Transverse colon (tissue), 4 donors: Measurements from ENCODE around the gene EPB41L4B. TPM values are rescaled to one million over a fixed set of nuclear protein-coding genes. Genes with fewer than 3 reads are reported as not detected.

Source experiments
- DNase-seq: peaks from one replicate; pipeline ENCODE4 v3.0.0-alpha.2; 2019
- H3K27ac ChIP-seq, 4 donors: fragments of 200-600 bp; sonication (generic); 2 replicates each; pipeline ENCODE4 v1.5.1; 2016 to 2018; ENCODE audit warnings: inconsistent platforms in 4 of 4
- H3K27me3 ChIP-seq: fragments of 200-600 bp; sonication (generic); 2 replicates; pipeline ENCODE4 v1.5.1; 2017; ENCODE audit warnings: inconsistent platforms
- H3K36me3 ChIP-seq, 4 donors: fragments of 200-600 bp; sonication (generic); 2 replicates each; pipeline ENCODE4 v1.5.1; 2017 to 2019; ENCODE audit warnings: inconsistent platforms in 4 of 4
- H3K4me1 ChIP-seq, 4 donors: fragments of 200-600 bp; sonication (generic); 2 replicates each; pipeline ENCODE4 v1.5.1; 2017 to 2020; ENCODE audit warnings: inconsistent platforms in 4 of 4
- H3K4me3 ChIP-seq, 4 donors: fragments of 200-600 bp; sonication (generic); 1 replicate in 1 of 4; 2 replicates in 3 of 4; pipeline versions ENCODE4 v1.5.1 to v1.6.1; 2017 to 2019; ENCODE audit warnings: inconsistent platforms in 4 of 4
- H3K9me3 ChIP-seq, 2 donors: fragments of 200-600 bp; sonication (generic); 2 replicates each; pipeline ENCODE4 v1.5.1; 2017 to 2019; ENCODE audit warnings: inconsistent platforms in 2 of 2
- EP300 ChIP-seq: sonication (generic); formaldehyde crosslinking; IDR thresholded peaks from one replicate; pipeline ENCODE4 v1.6.1; 2017; ENCODE audit warnings: antibody characterized with exemption, low read depth
- POLR2A ChIP-seq: fragments of 450-650 bp; IDR thresholded peaks from one replicate; pipeline ENCODE4 v1.6.1; 2016; ENCODE audit warnings: antibody characterized with exemption, mild to moderate bottlenecking, moderate library complexity
- POLR2AphosphoS5 ChIP-seq, 3 donors: sonication (generic); formaldehyde crosslinking; IDR thresholded peaks; one replicate each; pipeline ENCODE4 v1.6.1; 2016; ENCODE audit warnings: antibody characterized with exemption in 3 of 3
- WGBS, 2 donors: methylation state at CpG; one replicate each; pipeline ENCODE4 v1.1.5; 2018; ENCODE audit warnings: low coverage in 1 of 2; 5-methylcytosine and 5-hydroxymethylcytosine counted together
- in situ Hi-C, 4 donors: fragments of 200-750 bp; cut with MboI; loops; one replicate each; pipeline versions ENCODE4 v1.15.0 to v1.15.1; 2017; ENCODE audit warnings: low sequenced_read_pairs in 3 of 4, low pct_ligation_motif_present in 1 of 4, low pct_unique_long_range_greater_than_20kb in 1 of 4
- intact Hi-C: fragments of 100-400 bp; cut with DNase I; formaldehyde crosslinking; loops from one replicate; pipeline ENCODE4 v1.15.1; 2023; ENCODE audit warnings: low total_unique reads
- total RNA-seq, 4 donors: library from RNA; depleted of rRNA; stranded (reverse); fragments of >200 nt; gene quantifications; one replicate each; pipeline ENCODE4 v1.1.0, GENCODE V29; 2016
- TF ChIP-seq, protein P1 (sequence below), 5 experiments: fragments of 200-600 bp in 3 of 5; fragments of 450-650 bp in 2 of 5; sonication (generic) in 3 of 5; IDR thresholded peaks; 1 replicate in 2 of 5; 2 replicates in 3 of 5; pipeline ENCODE4 v1.5.1; 2016 to 2017; ENCODE audit warnings: antibody characterized with exemption in 5 of 5, inconsistent platforms in 3 of 5, mild to moderate bottlenecking in 2 of 5, moderate library complexity in 1 of 5

Gene EPB41L4B
- total RNA-seq, 4 donors from 2014 or later: 76.8 to 159 (median 110) TPM

DNA sequence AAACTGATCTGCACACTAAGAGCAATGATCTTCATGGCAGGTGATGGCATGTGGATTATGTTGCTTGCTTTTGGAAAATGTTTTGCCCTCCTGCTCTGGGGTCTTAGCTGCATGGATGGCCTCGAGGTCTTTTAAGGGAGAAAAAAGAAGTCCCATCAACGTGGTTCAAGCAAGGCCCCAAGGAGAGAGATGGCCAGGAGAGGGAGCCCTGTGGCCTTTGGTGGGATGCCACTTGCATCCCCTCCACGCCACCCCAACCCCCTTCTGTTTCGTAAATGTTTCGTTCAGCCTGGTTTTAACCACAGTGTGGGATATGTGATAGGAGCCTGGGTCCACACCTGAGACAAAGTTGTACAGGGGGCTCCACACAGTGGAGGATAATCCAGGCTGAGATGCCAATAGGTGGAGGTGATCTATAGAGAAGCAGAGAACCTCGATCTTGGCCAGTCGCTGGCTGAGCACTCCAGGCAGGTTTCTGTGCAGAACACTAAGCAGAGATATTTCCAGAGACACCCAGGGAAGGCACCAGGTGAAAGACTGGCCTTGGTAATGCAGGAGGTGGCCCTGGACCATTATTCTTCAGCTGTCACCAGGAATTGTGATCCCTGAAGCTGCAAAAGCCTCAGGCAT lies 128.0 kb downstream of the EPB41L4B start:
- intact Hi-C loops: no loop called here
- H3K27ac ChIP-seq: no peak overlapping the region
- no peaks in the 10 kb centered on the region for H3K9me3 ChIP-seq
- H3K4me1 ChIP-seq: no peaks in the 10 kb centered on the region
- WGBS, 2 donors: 38% methylated on average over 7 of the region's 7 CpGs; no CpG with 5 or more reads in 1 of the 2 donors
- in situ Hi-C loops: loop anchor here in 1 of 4 donors (10.0 kb wide), 1 partner anchor 132 kb away; the partner anchor contains the start of gene EPB41L4B
- peak; percentile 48 for DNase-seq
- TF ChIP-seq, protein P1, sequence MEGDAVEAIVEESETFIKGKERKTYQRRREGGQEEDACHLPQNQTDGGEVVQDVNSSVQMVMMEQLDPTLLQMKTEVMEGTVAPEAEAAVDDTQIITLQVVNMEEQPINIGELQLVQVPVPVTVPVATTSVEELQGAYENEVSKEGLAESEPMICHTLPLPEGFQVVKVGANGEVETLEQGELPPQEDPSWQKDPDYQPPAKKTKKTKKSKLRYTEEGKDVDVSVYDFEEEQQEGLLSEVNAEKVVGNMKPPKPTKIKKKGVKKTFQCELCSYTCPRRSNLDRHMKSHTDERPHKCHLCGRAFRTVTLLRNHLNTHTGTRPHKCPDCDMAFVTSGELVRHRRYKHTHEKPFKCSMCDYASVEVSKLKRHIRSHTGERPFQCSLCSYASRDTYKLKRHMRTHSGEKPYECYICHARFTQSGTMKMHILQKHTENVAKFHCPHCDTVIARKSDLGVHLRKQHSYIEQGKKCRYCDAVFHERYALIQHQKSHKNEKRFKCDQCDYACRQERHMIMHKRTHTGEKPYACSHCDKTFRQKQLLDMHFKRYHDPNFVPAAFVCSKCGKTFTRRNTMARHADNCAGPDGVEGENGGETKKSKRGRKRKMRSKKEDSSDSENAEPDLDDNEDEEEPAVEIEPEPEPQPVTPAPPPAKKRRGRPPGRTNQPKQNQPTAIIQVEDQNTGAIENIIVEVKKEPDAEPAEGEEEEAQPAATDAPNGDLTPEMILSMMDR (IDR thresholded peaks at IDR 0.05): peak; percentile 17 to 68 (median 44)
- TF ChIP-seq POLR2AphosphoS5 (IDR thresholded peaks at IDR 0.05): no peak
- no peak for TF ChIP-seq POLR2A
- TF ChIP-seq EP300: no peak
- H3K27me3 ChIP-seq: no peaks in the 10 kb centered on the region
- H3K4me3 ChIP-seq: no peak overlapping the region
- H3K36me3 ChIP-seq: no peaks in the 10 kb centered on the region

DNA sequence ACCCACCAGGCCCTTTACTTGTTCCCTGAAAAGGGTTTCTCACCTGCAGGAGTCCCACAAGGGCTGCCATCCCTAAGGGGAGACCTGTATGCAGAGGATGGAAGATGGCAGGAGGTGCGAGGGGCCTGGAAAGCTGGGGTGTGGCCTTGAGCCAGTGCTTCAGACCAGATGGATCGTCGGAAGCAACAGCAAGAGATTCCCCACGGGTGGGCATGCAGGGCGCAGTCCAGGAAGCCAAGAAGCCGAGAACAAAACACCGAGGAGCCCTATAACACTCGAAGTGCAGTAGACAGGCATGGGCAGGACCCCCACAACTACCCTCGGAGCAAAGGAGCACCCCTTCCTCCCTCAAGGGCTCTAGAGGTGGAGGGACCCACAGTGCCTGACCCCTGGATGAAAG lies 129.1 kb downstream of the EPB41L4B start:
- Histone ChIP-seq H3K27ac (no peak overlapping the region), H3K36me3 (no peaks in the 10 kb centered on the region), H3K4me3 (no peak overlapping the region), H3K9me3 (no peaks in the 10 kb centered on the region), H3K27me3 (no peaks in the 10 kb centered on the region), H3K4me1 (no peaks in the 10 kb centered on the region)
- no peak for DNase-seq
- TF ChIP-seq, protein P1 (IDR thresholded peaks at IDR 0.05): no peak
- no peak for TF ChIP-seq EP300
- TF ChIP-seq POLR2AphosphoS5 (IDR thresholded peaks at IDR 0.05): no peak
- TF ChIP-seq POLR2A: no peak
- in situ Hi-C loops (loop anchor here in 1 of 4 donors (10.0 kb wide), 1 partner anchor 133 kb away; the partner anchor contains the start of gene EPB41L4B), intact Hi-C loops (no loop called here)
- 88% methylated on average over 9 of the region's 9 CpGs; no CpG with 5 or more reads in 1 of the 2 donors for WGBS, 2 donors

DNA sequence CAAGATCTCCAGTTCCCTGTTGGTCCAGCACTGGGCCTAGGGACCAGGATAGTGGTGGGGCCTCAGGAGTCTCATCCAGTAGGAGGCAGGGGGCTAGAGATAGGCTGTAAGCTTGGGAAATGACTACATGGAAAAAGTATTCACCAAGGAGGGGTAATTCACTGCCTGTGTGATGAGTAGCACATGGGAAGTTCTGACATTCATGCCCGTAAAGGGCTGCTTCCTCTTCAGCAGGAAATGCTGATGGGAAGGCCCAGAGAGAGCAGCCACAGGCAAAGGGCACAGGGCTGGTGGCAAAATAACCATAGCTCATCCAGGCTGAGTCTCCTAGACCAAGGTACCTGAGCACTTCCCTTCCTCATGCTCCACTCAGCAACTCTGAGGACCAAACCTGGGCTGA lies 130.7 kb downstream of the EPB41L4B start:
- in situ Hi-C loops (loop anchor here in 1 of 4 donors (10.0 kb wide), 1 partner anchor 135 kb away; the partner anchor contains the start of gene EPB41L4B), intact Hi-C loops (no loop called here)
- no peak overlapping the region for H3K27ac ChIP-seq
- no peaks in the 10 kb centered on the region for H3K36me3 ChIP-seq
- H3K27me3 ChIP-seq: no peaks in the 10 kb centered on the region
- H3K4me3 ChIP-seq: no peak overlapping the region
- 75% methylated on average over 1 of the region's 1 CpG; no CpG with 5 or more reads in 1 of the 2 donors for WGBS, 2 donors
- no peaks in the 10 kb centered on the region for H3K4me1 ChIP-seq
- no peak for DNase-seq
- TF ChIP-seq, protein P1 (IDR thresholded peaks at IDR 0.05): no peak
- TF ChIP-seq POLR2AphosphoS5 (IDR thresholded peaks at IDR 0.05) (no peak), EP300 (no peak), POLR2A (no peak)
- no peaks in the 10 kb centered on the region for H3K9me3 ChIP-seq

DNA sequence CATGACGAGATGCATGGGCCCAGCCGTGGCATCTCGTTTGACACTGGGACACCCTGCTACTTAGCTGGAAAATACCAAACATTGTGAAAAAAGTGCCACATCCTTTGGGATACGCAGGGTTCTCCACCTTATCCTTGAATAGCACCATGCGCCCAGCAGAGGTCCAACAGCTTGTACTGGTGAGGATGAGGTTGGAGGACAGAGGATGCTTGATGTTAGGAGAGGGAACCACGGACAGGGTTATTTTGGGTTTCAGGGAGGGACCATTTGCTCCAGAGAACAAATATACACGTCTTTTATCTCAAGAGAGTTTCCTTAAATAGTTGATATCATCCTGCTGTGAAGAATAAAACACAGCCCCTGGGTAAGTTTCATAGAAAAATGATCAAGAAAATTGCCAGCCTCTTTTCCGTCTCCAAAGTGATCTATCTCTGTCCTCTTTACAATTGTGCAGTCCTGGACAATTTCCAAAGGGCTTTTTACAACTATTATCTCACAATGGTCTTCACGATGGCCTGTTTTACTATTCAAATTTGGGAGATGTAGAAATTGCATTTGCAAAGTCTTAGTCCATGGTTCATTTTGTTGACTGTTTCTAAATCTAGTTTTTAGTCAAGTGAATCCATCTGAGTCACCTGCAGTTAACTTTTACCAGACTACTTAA lies 133.9 kb downstream of the EPB41L4B start:
- Histone ChIP-seq H3K4me3 (no peak overlapping the region), H3K4me1 (no peaks in the 10 kb centered on the region), H3K27ac (no peak overlapping the region), H3K36me3 (no peaks in the 10 kb centered on the region), H3K27me3 (no peaks in the 10 kb centered on the region), H3K9me3 (no peaks in the 10 kb centered on the region)
- no peak for TF ChIP-seq POLR2AphosphoS5 (IDR thresholded peaks at IDR 0.05)
- no peak for DNase-seq
- intact Hi-C loops (no loop called here), in situ Hi-C loops (no loop called here)
- 40 to 72% methylated on average over 1 to 9 of the region's 9 CpGs for WGBS, 2 donors
